H1 (cell line): ENCODE results near the gene PDE1A. TPM values are rescaled to one million over a fixed set of nuclear protein-coding genes. Genes with fewer than 3 reads are reported as not detected.

Experiments
- CTCF ChIA-PET: fragments of 300-600 bp; sonication (Branson Sonifier 250); formaldehyde crosslinking; loops from one replicate; lab custom pipeline; 2021; ENCODE audit not compliant: partially characterized antibody; lab: Charles Lee
- POLR2A ChIA-PET: fragments of 300-600 bp; sonication (Branson Sonifier 250); formaldehyde crosslinking; loops from one replicate; lab custom pipeline; 2021; ENCODE audit warnings: inconsistent platforms; ENCODE audit not compliant: partially characterized antibody; lab: Charles Lee
- DNase-seq, 2 experiments: peaks; one replicate each; pipeline versions ENCODE4 v3.0.0 to v3.0.0-alpha.2; 2010 to 2022; ENCODE audit warnings: low spot score in 2 of 2, low read depth in 1 of 2, mixed read lengths in 1 of 2
- FAIRE-seq: peaks from 2 replicates; lab custom pipeline; 2011; peaks lifted over from hg19 to GRCh38; lab: Jason Lieb, UNC
- H2AFZ ChIP-seq: 2 replicates; pipeline ENCODE4 v1.8.1; 2012; ENCODE audit warnings: low read length, inconsistent platforms
- H2AK5ac ChIP-seq: 2 replicates; pipeline ENCODE4 v1.6.1; 2013; ENCODE audit warnings: low read depth, low read length
- H2BK120ac ChIP-seq: replicated peaks from 2 replicates; pipeline ENCODE3; 2013; ENCODE audit warnings: low read depth, low read length, inconsistent platforms
- H2BK12ac ChIP-seq: 2 replicates; pipeline ENCODE4 v1.6.1; 2013; ENCODE audit warnings: low read depth, low read length
- H2BK15ac ChIP-seq: 2 replicates; pipeline ENCODE4 v1.6.1; 2013; ENCODE audit warnings: low read length
- H2BK20ac ChIP-seq: 2 replicates; pipeline ENCODE4 v1.6.1; 2013; ENCODE audit warnings: low read length
- H2BK5ac ChIP-seq: 2 replicates; pipeline ENCODE4 v1.6.1; 2013; ENCODE audit warnings: low read depth, low read length
- H3K14ac ChIP-seq: 2 replicates; pipeline ENCODE4 v1.6.1; 2013; ENCODE audit warnings: inconsistent platforms; ENCODE audit not compliant: insufficient read length
- H3K18ac ChIP-seq: 2 replicates; pipeline ENCODE4 v1.6.1; 2013; ENCODE audit warnings: low read length; ENCODE audit errors: extremely low read depth
- H3K23ac ChIP-seq: 2 replicates; pipeline ENCODE4 v1.6.1; 2013; ENCODE audit warnings: inconsistent platforms; ENCODE audit not compliant: insufficient read length
- H3K23me2 ChIP-seq: 2 replicates; pipeline ENCODE4 v1.6.1; 2013; ENCODE audit warnings: low read depth, low read length
- H3K27ac ChIP-seq: 2 replicates; pipeline ENCODE4 v1.6.1; 2011; ENCODE audit warnings: low read depth, low read length, inconsistent platforms
- H3K27me3 ChIP-seq, 4 experiments: replicated peaks in 1 of 4; 1 replicate in 1 of 4; 2 replicates in 3 of 4; pipeline versions ENCODE4 v1.6.1 to v1.8.1; 2011 to 2013; ENCODE audit warnings: low read length in 3 of 4, mild to moderate bottlenecking in 3 of 4, inconsistent platforms in 2 of 4, mixed read lengths in 2 of 4, moderate library complexity in 1 of 4; ENCODE audit not compliant: control insufficient read depth in 3 of 4, insufficient read depth in 3 of 4; ENCODE audit errors: extremely low read depth in 1 of 4
- H3K36me3 ChIP-seq, 4 experiments: 2 replicates each; pipeline versions ENCODE4 v1.6.1 to v1.8.1; 2011 to 2013; ENCODE audit warnings: mild to moderate bottlenecking in 4 of 4, low read length in 3 of 4, moderate library complexity in 2 of 4, control low read depth in 1 of 4, inconsistent platforms in 1 of 4; ENCODE audit not compliant: insufficient read depth in 4 of 4, control insufficient read depth in 2 of 4
- H3K4ac ChIP-seq: replicated peaks from 2 replicates; pipeline ENCODE3; 2013; ENCODE audit warnings: low read length, low read depth, mixed read lengths, inconsistent platforms; ENCODE audit not compliant: insufficient read length
- H3K4me1 ChIP-seq, 4 experiments: replicated peaks in 1 of 4; 1 replicate in 1 of 4; 2 replicates in 3 of 4; pipeline versions ENCODE4 v1.6.1 to v1.8.1; 2011 to 2013; ENCODE audit warnings: low read length in 3 of 4, inconsistent platforms in 2 of 4, mixed read lengths in 1 of 4; ENCODE audit not compliant: insufficient read depth in 4 of 4, control insufficient read depth in 3 of 4
- H3K4me2 ChIP-seq, 2 experiments: 2 replicates each; pipeline versions ENCODE4 v1.6.1 to v1.8.1; 2011 to 2013; ENCODE audit warnings: low read depth in 2 of 2, low read length in 2 of 2, control low read depth in 1 of 2, inconsistent platforms in 1 of 2, mild to moderate bottlenecking in 1 of 2; ENCODE audit not compliant: insufficient read depth in 1 of 2
- H3K4me3 ChIP-seq, 4 experiments: fragments of 200-600, 300-600 bp in 1 of 4; sonication (generic), shearing (Covaris generic), sonication (Bioruptor Twin) in 1 of 4; 2 replicates each; pipeline versions ENCODE4 v1.5.1 to v1.8.1; 2011 to 2016; ENCODE audit warnings: low read length in 4 of 4, low read depth in 3 of 4, control low read depth in 2 of 4, inconsistent platforms in 2 of 4, mild to moderate bottlenecking in 2 of 4, mixed read lengths in 1 of 4, moderate library complexity in 1 of 4; ENCODE audit not compliant: insufficient read depth in 2 of 4; ENCODE audit errors: extremely low read depth in 1 of 4
- H3K56ac ChIP-seq: replicated peaks from 2 replicates; pipeline ENCODE3; 2013; ENCODE audit warnings: low read depth, mild to moderate bottlenecking, mixed read lengths, low read length, inconsistent platforms; ENCODE audit not compliant: insufficient read length
- H3K79me1 ChIP-seq: 2 replicates; pipeline ENCODE4 v1.6.1; 2013; ENCODE audit warnings: low read depth, low read length, control low read depth
- H3K79me2 ChIP-seq, 2 experiments: 2 replicates each; pipeline versions ENCODE4 v1.6.1 to v1.8.1; 2012 to 2013; ENCODE audit warnings: low read length in 2 of 2, mild to moderate bottlenecking in 2 of 2, inconsistent platforms in 1 of 2; ENCODE audit not compliant: insufficient read depth in 2 of 2, control insufficient read depth in 1 of 2
- H3K9ac ChIP-seq, 4 experiments: replicated peaks in 1 of 4; 1 replicate in 1 of 4; 2 replicates in 3 of 4; pipeline versions ENCODE4 v1.6.1 to v1.8.1; 2011 to 2013; ENCODE audit warnings: low read depth in 3 of 4, low read length in 3 of 4, control low read depth in 2 of 4, mild to moderate bottlenecking in 2 of 4, moderate library complexity in 2 of 4, inconsistent platforms in 1 of 4; ENCODE audit errors: extremely low read depth in 1 of 4
- H3K9me3 ChIP-seq, 2 experiments: 2 replicates each; pipeline versions ENCODE4 v1.6.1 to v1.8.1; 2012 to 2013; ENCODE audit warnings: mild to moderate bottlenecking in 2 of 2, moderate library complexity in 2 of 2, control low read depth in 1 of 2, inconsistent platforms in 1 of 2, low read depth in 1 of 2, low read length in 1 of 2, mixed read lengths in 1 of 2; ENCODE audit not compliant: insufficient read depth in 2 of 2
- H4K20me1 ChIP-seq, 2 experiments: replicated peaks in 1 of 2; 2 replicates each; pipeline versions ENCODE3 to v1.8.1; 2011 to 2013; ENCODE audit warnings: inconsistent platforms in 2 of 2, low read length in 2 of 2, mild to moderate bottlenecking in 1 of 2; ENCODE audit not compliant: insufficient read depth in 2 of 2, control insufficient read depth in 1 of 2
- H4K5ac ChIP-seq: 2 replicates; pipeline ENCODE4 v1.6.1; 2013; ENCODE audit warnings: low read length, low read depth, mixed read lengths, inconsistent platforms; ENCODE audit not compliant: insufficient read length
- H4K8ac ChIP-seq: 2 replicates; pipeline ENCODE4 v1.8.0; 2013; ENCODE audit warnings: mild to moderate bottlenecking, moderate library complexity, low read length, inconsistent platforms; ENCODE audit not compliant: insufficient read depth; ENCODE audit errors: extremely low read depth
- H4K91ac ChIP-seq: replicated peaks from 2 replicates; pipeline ENCODE3; 2013; ENCODE audit warnings: low read length, mixed read lengths, inconsistent platforms; ENCODE audit not compliant: insufficient read length
- BCL11A ChIP-seq, 2 experiments: IDR thresholded peaks; one replicate each; pipeline ENCODE4 v1.6.1; 2011; ENCODE audit warnings: low read depth in 2 of 2, low read length in 2 of 2, mild to moderate bottlenecking in 2 of 2
- CBX5 ChIP-seq: fragments of 300-800, 300-1000 bp; sonication (generic); IDR thresholded peaks from 2 replicates; pipeline ENCODE4 v1.7.1; 2016; ENCODE audit warnings: antibody characterized with exemption, low read length, low read depth
- KDM5A ChIP-seq: fragments of 200-600 bp; IDR thresholded peaks from 2 replicates; pipeline ENCODE4 v1.7.1; 2012; ENCODE audit warnings: mild to moderate bottlenecking, low read length, inconsistent platforms, mixed read lengths
- NRF1 ChIP-seq: IDR thresholded peaks from 2 replicates; pipeline ENCODE4 v1.6.1; 2011; ENCODE audit warnings: mild to moderate bottlenecking, low read depth, low read length, improper control_type of control experiment
- POLR2A ChIP-seq, 2 experiments: IDR thresholded peaks; 1 replicate in 1 of 2; 2 replicates in 1 of 2; pipeline ENCODE4 v1.6.1; 2011; ENCODE audit warnings: low read depth in 2 of 2, low read length in 2 of 2, mild to moderate bottlenecking in 2 of 2; ENCODE audit errors: control extremely low read depth in 1 of 2
- RFX5 ChIP-seq: IDR thresholded peaks from 2 replicates; pipeline ENCODE4 v1.6.1; 2011; ENCODE audit warnings: low read depth, low read length, improper control_type of control experiment, borderline replicate concordance
- SIRT6 ChIP-seq: IDR thresholded peaks from one replicate; pipeline ENCODE4 v1.7.1; 2012; ENCODE audit warnings: low read length, inconsistent platforms
- TEAD4 ChIP-seq: IDR thresholded peaks from 2 replicates; pipeline ENCODE4 v1.6.1; 2012; ENCODE audit warnings: low read depth, low read length, inconsistent platforms, mixed read lengths
- ZNF274 ChIP-seq: IDR thresholded peaks from 2 replicates; pipeline ENCODE4 v1.7.0; 2012; ENCODE audit warnings: low read length, borderline replicate concordance; ENCODE audit errors: extremely low read depth
- WGBS, 2 experiments: shearing (Covaris generic) in 1 of 2; methylation state at CpG; one replicate each; pipeline versions ENCODE4 v1.1.6 to v1.1.7; 2013 to 2015; ENCODE audit warnings: low lambda C conversion rate in 2 of 2, mixed read lengths in 2 of 2, inconsistent platforms in 1 of 2, low coverage in 1 of 2, missing lambda C conversion rate in 1 of 2; ENCODE audit not compliant: insufficient replicate concordance in 2 of 2, insufficient coverage in 1 of 2, insufficient read length in 1 of 2; ENCODE audit errors: extremely low coverage in 1 of 2, missing lambda C conversion rate in 1 of 2; 5-methylcytosine and 5-hydroxymethylcytosine counted together
- polyA plus RNA-seq, 7 experiments: library from polyadenylated mRNA; depleted of rRNA in 3 of 7; stranded (reverse) in 5 of 7; unstranded in 2 of 7; fragments of >200 nt in 5 of 7; fragments of 200-250 nt in 2 of 7; gene quantifications; 1 replicate in 5 of 7; 2 replicates in 1 of 7; 4 replicates in 1 of 7; pipeline versions ENCODE4 v1.2.1 to v1.2.3, GENCODE V29; 2011 to 2013; ENCODE audit warnings: missing spikeins in 2 of 7, mixed read lengths in 2 of 7
- total RNA-seq: library from RNA; stranded (reverse); fragmentation: NEBNext Ultra II Directional; extraction: Animal tissue kit (Norgen Biotek cat#: 25700); gene quantifications from 2 replicates; pipeline ENCODE4 v1.2.1, GENCODE V29; 2021
- TF ChIP-seq, protein P1 (sequence below): IDR thresholded peaks from 2 replicates; pipeline ENCODE4 v1.6.1; 2011; ENCODE audit warnings: low read length, improper control_type of control experiment
- TF ChIP-seq, protein P2 (sequence below), 3 experiments: IDR thresholded peaks; 1 replicate in 2 of 3; 2 replicates in 1 of 3; pipeline versions ENCODE4 v1.5.1 to v1.6.1; 2011; ENCODE audit warnings: low read length in 3 of 3, mild to moderate bottlenecking in 3 of 3, inconsistent platforms in 2 of 3, low read depth in 1 of 3, moderate library complexity in 1 of 3; ENCODE audit not compliant: insufficient read depth in 1 of 3; ENCODE audit errors: control extremely low read depth in 1 of 3

The PDE1A gene
- total and polyA plus RNA-seq, 2 of the 8 experiments (the other 6 are each of a cell fraction or from before 2014, with no cell fraction given), result 0.34 TPM; not detected in 1

DNA sequence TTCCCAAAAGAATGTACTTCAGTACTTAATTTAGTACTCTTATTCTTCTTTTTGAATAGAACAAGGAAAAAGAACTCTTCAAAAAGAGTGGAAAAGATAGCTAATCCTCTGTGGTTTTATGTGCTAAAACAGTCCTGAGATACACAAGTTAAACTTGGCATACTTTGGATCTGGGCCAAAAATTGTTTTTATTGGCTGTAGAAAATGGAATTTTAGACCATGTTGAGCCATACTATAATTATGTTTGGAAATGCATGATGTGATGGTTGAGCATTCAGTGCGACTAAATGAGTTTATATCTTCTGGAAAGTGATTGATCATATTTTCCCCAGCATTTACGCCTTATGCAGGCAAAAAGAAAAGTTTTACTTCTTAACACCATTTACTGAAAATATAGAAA lies 18.0 kb upstream of the PDE1A start:
- WGBS, 2 experiments, result 42% methylated on average over 2 of the region's 2 CpGs; no CpG with 5 or more reads in 1 of the 2 experiments
- no peak overlapping the region for H3K14ac ChIP-seq
- FAIRE-seq (no peak), DNase-seq (no peak)
- no peak overlapping the region for H4K5ac ChIP-seq
- no peak overlapping the region for H3K27ac ChIP-seq
- H3K4me2 ChIP-seq, result no peak overlapping the region
- H3K4me1 ChIP-seq, result no peaks in the 10 kb centered on the region
- no peak overlapping the region for H3K4me3 ChIP-seq
- H2BK120ac ChIP-seq, result no peak overlapping the region
- H4K8ac ChIP-seq, result no peak overlapping the region
- no peak overlapping the region for H2BK15ac ChIP-seq
- H3K9ac ChIP-seq, result no peak overlapping the region
- no peaks in the 10 kb centered on the region for H3K36me3 ChIP-seq
- H3K23me2 ChIP-seq, result no peaks in the 10 kb centered on the region; the same call in 1 of the 2 replicates
- no peaks in the 10 kb centered on the region for H3K9me3 ChIP-seq
- H4K91ac ChIP-seq, result no peak overlapping the region
- H3K27me3 ChIP-seq, result no peaks in the 10 kb centered on the region
- H2BK5ac ChIP-seq, result no peak overlapping the region
- no peaks in the 10 kb centered on the region for H3K79me1 ChIP-seq
- H4K20me1 ChIP-seq, result no peaks in the 10 kb centered on the region
- H3K56ac ChIP-seq, result no peak overlapping the region
- no peak overlapping the region for H3K23ac ChIP-seq
- no peak overlapping the region for H3K4ac ChIP-seq
- no peaks in the 10 kb centered on the region for H3K79me2 ChIP-seq
- H2AK5ac ChIP-seq, result no peak overlapping the region
- H2BK20ac ChIP-seq, result no peak overlapping the region
- ChIA-PET CTCF (interaction anchor here (0.7 kb wide), 1 partner anchor 21 kb away, joined by 3 read pairs; no protein-coding TSS in a partner anchor), POLR2A (no interaction called here)
- no peak overlapping the region for H2AFZ ChIP-seq
- H3K18ac ChIP-seq, result no peak overlapping the region
- no peak overlapping the region for H2BK12ac ChIP-seq
- TF ChIP-seq SIRT6 (no peak), BCL11A (IDR thresholded peaks at IDR 0.05; ENCODE audit: low read depth in 2 of 2, low read length in 2 of 2) (no peak), KDM5A (no peak), CBX5 (no peak), ZNF274 (no peak), RFX5 (no peak), NRF1 (no peak), TEAD4 (no peak), POLR2A (IDR thresholded peaks at IDR 0.05; ENCODE audit: control extremely low read depth in 1 of 2, low read depth in 2 of 2, low read length in 2 of 2) (no peak)
- TF ChIP-seq, protein P1, sequence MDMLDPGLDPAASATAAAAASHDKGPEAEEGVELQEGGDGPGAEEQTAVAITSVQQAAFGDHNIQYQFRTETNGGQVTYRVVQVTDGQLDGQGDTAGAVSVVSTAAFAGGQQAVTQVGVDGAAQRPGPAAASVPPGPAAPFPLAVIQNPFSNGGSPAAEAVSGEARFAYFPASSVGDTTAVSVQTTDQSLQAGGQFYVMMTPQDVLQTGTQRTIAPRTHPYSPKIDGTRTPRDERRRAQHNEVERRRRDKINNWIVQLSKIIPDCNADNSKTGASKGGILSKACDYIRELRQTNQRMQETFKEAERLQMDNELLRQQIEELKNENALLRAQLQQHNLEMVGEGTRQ, result no peak
- TF ChIP-seq, protein P2, sequence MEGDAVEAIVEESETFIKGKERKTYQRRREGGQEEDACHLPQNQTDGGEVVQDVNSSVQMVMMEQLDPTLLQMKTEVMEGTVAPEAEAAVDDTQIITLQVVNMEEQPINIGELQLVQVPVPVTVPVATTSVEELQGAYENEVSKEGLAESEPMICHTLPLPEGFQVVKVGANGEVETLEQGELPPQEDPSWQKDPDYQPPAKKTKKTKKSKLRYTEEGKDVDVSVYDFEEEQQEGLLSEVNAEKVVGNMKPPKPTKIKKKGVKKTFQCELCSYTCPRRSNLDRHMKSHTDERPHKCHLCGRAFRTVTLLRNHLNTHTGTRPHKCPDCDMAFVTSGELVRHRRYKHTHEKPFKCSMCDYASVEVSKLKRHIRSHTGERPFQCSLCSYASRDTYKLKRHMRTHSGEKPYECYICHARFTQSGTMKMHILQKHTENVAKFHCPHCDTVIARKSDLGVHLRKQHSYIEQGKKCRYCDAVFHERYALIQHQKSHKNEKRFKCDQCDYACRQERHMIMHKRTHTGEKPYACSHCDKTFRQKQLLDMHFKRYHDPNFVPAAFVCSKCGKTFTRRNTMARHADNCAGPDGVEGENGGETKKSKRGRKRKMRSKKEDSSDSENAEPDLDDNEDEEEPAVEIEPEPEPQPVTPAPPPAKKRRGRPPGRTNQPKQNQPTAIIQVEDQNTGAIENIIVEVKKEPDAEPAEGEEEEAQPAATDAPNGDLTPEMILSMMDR (IDR thresholded peaks at IDR 0.05; ENCODE audit: control extremely low read depth in 1 of 3, insufficient read depth in 1 of 3, low read depth in 1 of 3, low read length in 3 of 3), result no peak
